ENCODE data around the gene SLC41A1.

The SLC41A1 gene

DNA sequence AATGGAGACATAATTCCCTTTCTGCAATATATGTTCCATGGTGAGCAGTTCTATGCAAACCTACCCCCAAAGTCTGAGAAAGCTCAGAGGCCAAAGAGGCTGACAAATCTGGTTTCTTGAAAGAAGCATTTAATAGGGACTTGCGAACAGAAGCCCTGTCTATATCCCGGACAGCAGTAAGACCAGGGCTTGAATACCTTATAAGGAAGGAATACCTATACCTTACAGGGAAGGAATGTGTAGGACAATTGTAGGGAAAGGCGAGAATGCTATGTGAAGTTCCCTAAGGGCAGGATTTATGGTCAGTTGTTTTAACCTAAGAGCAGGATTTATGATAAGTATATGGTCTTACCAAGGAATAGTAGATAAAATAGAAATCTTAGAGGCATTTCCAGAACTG is 5.0 kb upstream of the SLC41A1 start:
- no peak for DNase-seq

GRCh38 chr1:205817364-205817763 is 4.4 kb upstream of the SLC41A1 start:
- no peak for DNase-seq

DNA sequence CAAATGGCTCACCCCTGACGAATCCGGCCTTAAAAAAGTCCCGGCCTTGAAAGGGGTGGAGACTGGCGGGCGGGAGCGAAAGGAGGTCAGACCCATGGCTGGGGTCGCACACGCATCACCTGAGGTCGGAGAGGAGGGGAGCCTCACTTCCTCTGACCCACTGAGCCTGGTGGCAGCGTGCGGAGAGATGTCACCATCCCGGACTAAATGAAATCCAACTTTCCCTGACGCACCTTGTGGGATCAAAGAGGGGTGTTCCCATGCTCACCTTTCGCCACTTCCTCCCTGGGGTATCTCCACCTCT is 709 bp upstream of the SLC41A1 start:
- no peak for DNase-seq

GRCh38 chr1:205812271-205812877 is 624 bp downstream of the SLC41A1 start:
- peak; percentile 16 for DNase-seq

GRCh38 chr1:205811660-205812059 is 1.3 kb downstream of the SLC41A1 start:
- DNase-seq: no peak

- no peak for DNase-seq
Measured at GRCh38 chr1:205810448-205811157, 2.4 kb downstream of the SLC41A1 start.

DNA sequence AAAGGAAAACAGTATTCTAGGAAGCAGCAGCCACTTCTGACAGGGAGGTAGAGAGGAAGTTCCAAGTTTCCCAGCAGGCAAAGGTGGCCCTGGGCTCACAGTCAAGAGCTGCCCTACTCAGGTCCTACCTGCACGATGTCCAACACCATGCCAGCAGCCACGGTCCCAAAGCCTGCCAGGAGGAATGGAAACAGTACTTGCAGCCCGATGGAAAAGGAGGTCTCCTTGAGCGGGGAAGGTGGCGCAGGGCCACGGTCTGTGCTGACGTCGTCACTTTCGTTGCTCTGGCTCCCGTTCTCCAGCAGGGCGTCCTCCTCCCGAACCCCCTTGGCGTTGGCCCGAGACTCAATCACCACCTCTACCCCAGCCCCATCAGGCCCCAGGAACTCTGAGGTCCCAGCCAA is 3.1 kb downstream of the SLC41A1 start:
- DNase-seq: no peak

GRCh38 chr1:205809469-205809868 is 3.5 kb downstream of the SLC41A1 start:
- no peak for DNase-seq

DNA sequence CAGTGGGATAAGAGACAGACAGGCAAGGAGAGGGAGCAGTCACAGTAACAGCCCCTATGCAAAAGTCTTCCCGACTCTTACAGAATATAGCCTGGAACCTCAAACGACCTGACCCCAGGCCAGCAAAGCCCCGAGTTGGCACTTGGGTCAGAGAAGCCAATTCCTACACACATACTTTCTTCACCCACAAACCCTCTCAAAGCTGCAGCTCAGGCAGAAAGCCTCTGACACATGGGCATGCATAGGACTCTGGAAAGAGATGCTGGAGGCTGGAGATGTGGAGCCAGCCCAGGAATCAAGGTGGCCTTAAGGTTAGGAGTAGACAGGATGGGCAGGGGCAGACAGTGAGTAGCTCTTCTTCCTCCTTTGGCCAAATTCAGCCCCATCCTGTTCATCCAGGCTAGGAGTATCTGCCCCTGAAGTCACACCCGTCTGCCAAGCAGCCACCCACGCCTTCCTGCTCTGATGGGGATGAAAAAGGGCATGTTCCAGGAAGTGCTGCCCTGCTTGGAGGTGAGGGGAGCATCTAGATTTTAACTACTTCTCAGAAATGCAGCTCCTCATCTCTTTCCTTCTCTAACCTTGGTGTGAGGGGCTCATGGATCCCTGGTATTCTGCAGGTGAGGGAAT is 7.8 kb downstream of the SLC41A1 start:
- DNase-seq: no peak

DNA sequence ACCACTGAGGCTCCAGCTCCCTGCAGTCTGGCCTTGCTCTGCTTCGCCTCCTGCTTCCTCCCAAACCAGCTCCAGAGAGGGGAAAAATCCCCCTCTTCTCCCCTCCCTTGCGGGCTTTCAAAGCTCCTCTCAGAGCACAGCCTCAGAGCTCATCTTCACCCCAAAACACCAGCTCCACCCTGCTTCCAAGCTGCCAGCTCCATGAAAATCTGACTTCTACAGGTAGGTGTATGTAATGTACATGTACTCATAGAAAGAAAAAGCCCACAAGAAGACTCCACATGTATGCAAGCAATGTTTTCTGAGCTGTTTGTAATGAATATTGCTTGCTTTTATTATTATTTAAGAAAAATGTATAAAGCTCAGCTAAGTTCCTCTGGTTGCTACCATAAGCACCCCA is 8.4 kb downstream of the SLC41A1 start:
- no peak for DNase-seq

DNA sequence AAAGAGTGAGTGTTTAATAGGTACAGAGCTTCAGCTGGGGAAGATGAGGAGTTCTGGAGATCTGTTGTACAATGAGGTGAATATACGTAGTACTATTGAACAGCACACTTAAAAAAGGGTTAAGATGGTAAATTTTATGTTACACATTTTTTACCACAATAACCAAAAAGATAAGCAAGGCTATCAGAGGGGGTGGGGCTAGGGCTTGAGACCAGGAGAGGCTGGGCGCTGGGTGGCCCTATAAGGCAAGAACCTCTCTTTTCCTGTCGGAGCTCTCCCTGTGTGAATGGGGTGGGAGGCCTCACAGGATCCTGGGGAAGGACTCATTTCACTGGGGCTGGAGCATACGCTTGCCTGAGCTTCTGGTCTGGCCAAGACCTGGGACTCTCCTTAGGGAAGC is 9.0 kb downstream of the SLC41A1 start:
- no peak for DNase-seq

GRCh38 chr1:205802060-205802459 is 10.9 kb downstream of the SLC41A1 start:
- no peak for DNase-seq

DNA sequence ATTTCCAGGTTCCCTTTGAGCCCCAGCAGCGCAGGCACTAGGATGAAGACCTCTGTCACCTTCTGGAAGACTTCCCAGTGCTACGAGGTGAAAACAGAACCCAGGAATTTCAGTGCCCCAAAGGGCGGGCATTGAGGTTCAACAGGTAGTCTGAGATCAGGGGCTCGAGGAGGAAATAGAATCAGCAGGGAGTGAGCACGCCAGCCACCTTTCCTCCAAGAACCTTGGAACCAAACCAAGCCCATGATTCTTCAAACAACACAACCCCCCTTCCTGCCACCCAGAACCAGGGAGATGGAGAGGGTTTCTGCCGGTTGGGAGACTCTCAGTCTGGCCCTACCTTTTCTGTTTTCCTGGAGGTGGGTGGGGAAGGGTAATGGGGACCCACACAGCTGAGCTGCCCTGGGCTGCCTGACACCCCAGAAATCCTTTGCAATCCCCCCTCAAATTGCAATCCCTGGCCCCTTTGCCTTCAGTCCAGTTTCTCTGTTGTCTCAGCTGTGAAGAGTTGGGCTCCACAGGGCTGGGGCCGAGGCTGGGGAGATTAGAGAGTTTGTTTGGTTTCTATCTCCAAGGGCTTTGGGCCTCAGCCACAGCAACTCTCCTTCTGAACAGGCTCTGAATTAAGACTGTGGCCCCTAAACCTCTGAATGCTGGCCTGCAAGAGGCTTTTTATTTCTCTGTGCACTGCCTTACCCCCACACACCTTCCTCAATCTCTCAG is 11.9 kb downstream of the SLC41A1 start:
- no peak for DNase-seq

DNA sequence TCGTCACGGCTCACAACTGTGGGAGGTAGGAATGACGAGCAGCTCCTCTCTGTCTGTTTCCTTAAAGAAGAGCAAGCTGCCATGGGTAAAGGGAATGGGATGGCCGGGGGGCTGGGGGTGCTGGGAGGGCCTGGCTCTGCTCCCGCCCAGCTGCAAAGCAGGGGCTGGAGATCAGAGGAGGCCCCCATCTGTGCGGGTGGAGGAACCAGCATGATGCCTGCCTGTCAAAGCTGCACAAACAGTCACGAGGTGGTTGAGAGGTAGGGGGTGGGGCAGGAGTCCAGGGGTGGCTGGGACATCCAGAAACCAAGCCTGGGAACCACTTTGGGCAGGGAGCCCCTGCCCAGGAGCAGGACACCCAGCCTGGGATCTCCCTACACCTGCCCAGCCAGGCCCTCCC is 12.6 kb downstream of the SLC41A1 start:
- no peak for DNase-seq

GRCh38 chr1:205798577-205798976 is 14.4 kb downstream of the SLC41A1 start:
- DNase-seq: no peak

GRCh38 chr1:205797168-205797567 is 15.8 kb downstream of the SLC41A1 start:
- DNase-seq: no peak

- peak; percentile 86 for DNase-seq
Measured at GRCh38 chr1:205794011-205794730, 18.8 kb downstream of the SLC41A1 start.

DNA sequence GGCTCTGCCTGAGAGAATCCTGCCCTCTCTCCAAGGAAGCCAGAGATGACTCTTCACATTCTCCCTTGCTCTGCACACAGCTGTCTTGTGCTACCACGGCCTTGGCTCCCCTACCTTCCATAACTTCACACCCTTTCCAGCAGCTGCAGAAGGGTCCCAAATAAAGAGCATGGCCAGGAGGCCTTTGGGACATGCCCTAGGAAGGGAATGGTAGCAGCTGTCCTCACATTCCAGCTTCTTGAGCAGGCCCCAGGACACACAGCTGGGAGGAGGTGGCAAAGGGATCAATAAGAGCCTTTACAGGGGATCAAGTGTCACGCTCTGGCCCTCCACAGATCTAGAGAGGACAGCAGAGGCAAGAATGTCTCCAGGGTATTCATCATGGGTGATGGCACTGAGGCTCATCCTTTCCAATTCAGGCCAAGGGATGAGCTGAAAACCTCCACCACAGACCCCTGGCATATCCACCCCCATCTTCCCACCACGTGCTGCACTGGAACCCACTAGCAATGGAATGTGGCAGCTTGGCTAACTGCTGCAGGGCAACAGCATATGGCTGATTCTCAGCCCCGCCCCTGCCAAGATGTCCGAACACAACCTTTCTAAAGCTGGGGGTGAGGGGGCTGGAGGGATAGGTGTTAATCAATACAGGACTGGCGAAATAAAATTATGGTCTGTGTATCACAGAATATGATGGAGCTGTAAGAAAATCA is 19.9 kb downstream of the SLC41A1 start:
- DNase-seq: no peak

- DNase-seq: no peak
Measured at GRCh38 chr1:205792481-205792881, 20.5 kb downstream of the SLC41A1 start.

GRCh38 chr1:205791568-205792180 is 21.3 kb downstream of the SLC41A1 start:
- DNase-seq: peak; percentile 34

DNA sequence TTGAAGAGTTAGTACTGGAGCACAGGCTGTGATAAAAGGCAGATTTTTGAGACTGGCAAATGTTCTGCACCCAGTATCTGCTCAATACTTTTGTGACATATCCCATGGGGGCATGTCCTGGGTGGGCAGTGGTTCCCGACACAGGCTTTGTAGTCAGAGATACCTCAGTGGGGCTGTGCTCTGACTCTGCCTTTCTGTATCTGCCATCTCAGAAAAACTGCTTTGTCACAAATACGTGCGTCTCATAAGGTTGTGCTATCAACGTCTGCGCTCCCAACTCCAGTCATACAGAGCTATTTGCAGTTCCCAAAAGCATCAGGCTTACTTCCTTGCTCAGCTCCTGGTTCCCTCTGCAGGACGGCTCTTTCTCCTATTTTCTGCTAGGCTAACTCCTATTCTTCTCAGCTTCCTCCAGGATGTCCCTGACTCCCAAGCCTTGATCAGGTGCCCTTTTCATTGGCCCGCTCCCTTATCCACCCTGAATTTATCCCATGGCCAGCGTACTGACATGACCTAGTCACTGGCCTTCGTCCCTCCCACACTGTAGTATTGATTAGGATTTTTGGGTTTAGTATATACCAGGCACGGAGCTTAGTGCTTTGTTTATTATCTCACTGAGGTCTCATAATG is 25.6 kb downstream of the SLC41A1 start:
- DNase-seq: no peak

- no peak for DNase-seq
Measured at GRCh38 chr1:205786601-205787000, 26.4 kb downstream of the SLC41A1 start.
